ENCODE measurements around the gene CDS1. TPM values are rescaled to one million over a fixed set of nuclear protein-coding genes. Genes with fewer than 3 reads are reported as not detected.

Gene CDS1
- total RNA-seq, 2 donors from 2014 or later, result 5.8 to 8.9 TPM

GRCh38 chr4:84639145-84639544, 56.2 kb downstream of the CDS1 start:
- H3K36me3 ChIP-seq (ENCODE audit: control insufficient read depth, insufficient read depth, low read length), result peaks cover 3% of the 10 kb centered on the region
- H3K9ac ChIP-seq (ENCODE audit: extremely low read depth, low read length, poor library complexity, severe bottlenecking), result no peak overlapping the region
- no peak for DNase-seq
- 81% methylated on average over 1 of the region's 1 CpG; no CpG with 5 or more reads in 1 of the 2 experiments for WGBS, 2 experiments (ENCODE audit: insufficient coverage in 1 of 2, insufficient read length in 1 of 2)
- no peaks in the 10 kb centered on the region for H3K9me3 ChIP-seq (ENCODE audit: control insufficient read depth, low read length)
- no peaks in the 10 kb centered on the region for H3K27me3 Mint-ChIP-seq (ENCODE audit: insufficient read depth)
- H3K27ac ChIP-seq (ENCODE audit: low read depth, low read length), result no peak overlapping the region
- no peak overlapping the region for H3K4me3 Mint-ChIP-seq
- no peaks in the 10 kb centered on the region for H3K9me3 Mint-ChIP-seq
- H3K4me1 Mint-ChIP-seq, result no peaks in the 10 kb centered on the region
- H3K4me3 ChIP-seq (ENCODE audit: low read length), result no peak overlapping the region
- no peak for TF ChIP-seq CTCF (conservative IDR thresholded peaks at IDR 0.05)
- peaks cover 19% of the 10 kb centered on the region for H3K36me3 Mint-ChIP-seq (ENCODE audit: low read depth)
- no peaks in the 10 kb centered on the region for H3K4me1 ChIP-seq (ENCODE audit: control insufficient read depth, insufficient read depth, low read length)
- no peaks in the 10 kb centered on the region for H3K27me3 ChIP-seq (ENCODE audit: control insufficient read depth, insufficient read depth, low read length, poor library complexity, severe bottlenecking)
- no peak overlapping the region for H3K27ac Mint-ChIP-seq

GRCh38 chr4:84644087-84644486, 61.2 kb downstream of the CDS1 start:
- Mint-ChIP-seq H3K4me3 (no peak overlapping the region), H3K27ac (peak overlapping the region; percentile 0), H3K9me3 (no peaks in the 10 kb centered on the region), H3K36me3 (ENCODE audit: low read depth) (peaks cover 24% of the 10 kb centered on the region), H3K4me1 (peaks cover 14% of the 10 kb centered on the region), H3K27me3 (ENCODE audit: insufficient read depth) (no peaks in the 10 kb centered on the region)
- WGBS, 2 experiments (ENCODE audit: insufficient coverage in 1 of 2, insufficient read length in 1 of 2), result 83 to 89% methylated on average over 1 to 5 of the region's 5 CpGs
- H3K9me3 ChIP-seq (ENCODE audit: control insufficient read depth, low read length), result no peaks in the 10 kb centered on the region
- no peak overlapping the region for H3K27ac ChIP-seq (ENCODE audit: low read depth, low read length)
- no peak overlapping the region for H3K9ac ChIP-seq (ENCODE audit: extremely low read depth, low read length, poor library complexity, severe bottlenecking)
- no peak for DNase-seq
- H3K36me3 ChIP-seq (ENCODE audit: control insufficient read depth, insufficient read depth, low read length), result peaks cover 8% of the 10 kb centered on the region
- H3K4me3 ChIP-seq (ENCODE audit: low read length), result no peak overlapping the region
- H3K4me1 ChIP-seq (ENCODE audit: control insufficient read depth, insufficient read depth, low read length), result no peaks in the 10 kb centered on the region
- no peaks in the 10 kb centered on the region for H3K27me3 ChIP-seq (ENCODE audit: control insufficient read depth, insufficient read depth, low read length, poor library complexity, severe bottlenecking)
- no peak for TF ChIP-seq CTCF (conservative IDR thresholded peaks at IDR 0.05)

GRCh38 chr4:84647312-84647884, 64.5 kb downstream of the CDS1 start:
- H3K27me3 ChIP-seq (ENCODE audit: control insufficient read depth, insufficient read depth, low read length, poor library complexity, severe bottlenecking), result no peaks in the 10 kb centered on the region
- H3K4me3 ChIP-seq (ENCODE audit: low read length), result no peak overlapping the region
- H3K9ac ChIP-seq (ENCODE audit: extremely low read depth, low read length, poor library complexity, severe bottlenecking), result no peak overlapping the region
- Mint-ChIP-seq H3K27ac (peak overlapping the region; percentile 20), H3K4me1 (peaks cover 14% of the 10 kb centered on the region), H3K9me3 (no peaks in the 10 kb centered on the region), H3K4me3 (no peak overlapping the region), H3K36me3 (ENCODE audit: low read depth) (peaks cover 26% of the 10 kb centered on the region), H3K27me3 (ENCODE audit: insufficient read depth) (no peaks in the 10 kb centered on the region)
- no peak for TF ChIP-seq CTCF (conservative IDR thresholded peaks at IDR 0.05)
- H3K4me1 ChIP-seq (ENCODE audit: control insufficient read depth, insufficient read depth, low read length), result no peaks in the 10 kb centered on the region
- DNase-seq, result peak; percentile 73
- H3K9me3 ChIP-seq (ENCODE audit: control insufficient read depth, low read length), result no peaks in the 10 kb centered on the region
- H3K36me3 ChIP-seq (ENCODE audit: control insufficient read depth, insufficient read depth, low read length), result peaks cover 14% of the 10 kb centered on the region
- WGBS, 2 experiments (ENCODE audit: insufficient coverage in 1 of 2, insufficient read length in 1 of 2), result 71% methylated on average over 2 of the region's 2 CpGs; no CpG with 5 or more reads in 1 of the 2 experiments
- no peak overlapping the region for H3K27ac ChIP-seq (ENCODE audit: low read depth, low read length)
